Measurements from ENCODE around the gene MARCHF9. TPM values are rescaled to one million over a fixed set of nuclear protein-coding genes. Genes with fewer than 3 reads are reported as not detected.
A peak's percentile ranks its signal among the peaks of the same experiment; 100 is the strongest.

MARCHF9 gene
- total RNA-seq, 3 donors from 2014 or later (not counting 1 experiment from before 2014, with no cell fraction given) = 25.4 to 28.4 (median 26.0) TPM

- no peak for TF ChIP-seq CTCF (IDR thresholded peaks at IDR 0.05)
- ATAC-seq (no peak), DNase-seq (no peak)
- 96% methylated on average over 5 of the region's 5 CpGs for WGBS (ENCODE audit: insufficient coverage)
- H3K9me3 ChIP-seq (ENCODE audit: control insufficient read depth, insufficient read depth, low read length) = no peaks in the 10 kb centered on the region
- intact Hi-C loops (cut with micrococcal nuclease) = no loop called here
- Mint-ChIP-seq H3K27ac (no peak overlapping the region), H3K36me3 (peaks cover 6% of the 10 kb centered on the region), H3K4me3 (no peak overlapping the region), H3K4me1 (peaks cover 49 to 53% of the 10 kb centered on the region in 2 donors), H3K27me3 (ENCODE audit: low read depth in 2 of 2) (no peaks in the 10 kb centered on the region), H3K9me3 (no peaks in the 10 kb centered on the region)
- peaks cover 22% of the 10 kb centered on the region for H3K36me3 ChIP-seq (ENCODE audit: control insufficient read depth, insufficient read depth, low read length)
- H3K4me1 ChIP-seq (ENCODE audit: control insufficient read depth, insufficient read depth, low read length) = peaks cover 38% of the 10 kb centered on the region
- no peaks in the 10 kb centered on the region for H3K27me3 ChIP-seq (ENCODE audit: control insufficient read depth, insufficient read depth, low read length)
- H3K27ac ChIP-seq (ENCODE audit: low read length) = no peak overlapping the region
- no peak overlapping the region for H3K4me3 ChIP-seq (ENCODE audit: low read length)
Measured at GRCh38 chr12:57749061-57749460, 5.8 kb upstream of the MARCHF9 start.

GRCh38 chr12:57750561-57751431, 4.1 kb upstream of the MARCHF9 start:
- intact Hi-C loops (cut with micrococcal nuclease) = no loop called here
- WGBS (ENCODE audit: insufficient coverage) = 96% methylated on average over 15 of the region's 15 CpGs
- no peak for ATAC-seq
- H3K4me3 ChIP-seq (ENCODE audit: low read length) = no peak overlapping the region
- H3K4me3 Mint-ChIP-seq = peak overlapping the region; percentile 89
- H3K9me3 ChIP-seq (ENCODE audit: control insufficient read depth, insufficient read depth, low read length) = no peaks in the 10 kb centered on the region
- H3K27ac Mint-ChIP-seq = peak overlapping the region; percentile 91 to 92
- H3K4me1 ChIP-seq (ENCODE audit: control insufficient read depth, insufficient read depth, low read length) = peaks cover 32% of the 10 kb centered on the region
- peaks cover 41 to 44% of the 10 kb centered on the region in 2 donors for H3K4me1 Mint-ChIP-seq
- peaks cover 22% of the 10 kb centered on the region for H3K36me3 ChIP-seq (ENCODE audit: control insufficient read depth, insufficient read depth, low read length)
- H3K27me3 Mint-ChIP-seq (ENCODE audit: low read depth in 2 of 2) = no peaks in the 10 kb centered on the region
- TF ChIP-seq CTCF (IDR thresholded peaks at IDR 0.05) = no peak
- H3K9me3 Mint-ChIP-seq = no peaks in the 10 kb centered on the region
- peaks cover 6% of the 10 kb centered on the region for H3K36me3 Mint-ChIP-seq
- no peak for DNase-seq
- no peak overlapping the region for H3K27ac ChIP-seq (ENCODE audit: low read length)
- H3K27me3 ChIP-seq (ENCODE audit: control insufficient read depth, insufficient read depth, low read length) = no peaks in the 10 kb centered on the region

- H3K27me3 ChIP-seq (ENCODE audit: control insufficient read depth, insufficient read depth, low read length) = no peaks in the 10 kb centered on the region
- peak overlapping the region; percentile 89 for H3K4me3 Mint-ChIP-seq
- peaks cover 37% of the 10 kb centered on the region for H3K4me1 ChIP-seq (ENCODE audit: control insufficient read depth, insufficient read depth, low read length)
- ATAC-seq (no peak), DNase-seq (no peak)
- intact Hi-C loops (cut with micrococcal nuclease) = no loop called here
- H3K4me3 ChIP-seq (ENCODE audit: low read length) = peak overlapping the region; percentile 63
- peak overlapping the region; percentile 91 to 92 for H3K27ac Mint-ChIP-seq
- H3K36me3 ChIP-seq (ENCODE audit: control insufficient read depth, insufficient read depth, low read length) = peaks cover 22% of the 10 kb centered on the region
- no peaks in the 10 kb centered on the region for H3K9me3 Mint-ChIP-seq
- peak overlapping the region; percentile 71 for H3K27ac ChIP-seq (ENCODE audit: low read length)
- H3K27me3 Mint-ChIP-seq (ENCODE audit: low read depth in 2 of 2) = no peaks in the 10 kb centered on the region
- WGBS (ENCODE audit: insufficient coverage) = 21% methylated on average over 8 of the region's 8 CpGs
- H3K36me3 Mint-ChIP-seq = peaks cover 6% of the 10 kb centered on the region
- no peaks in the 10 kb centered on the region for H3K9me3 ChIP-seq (ENCODE audit: control insufficient read depth, insufficient read depth, low read length)
- no peak for TF ChIP-seq CTCF (IDR thresholded peaks at IDR 0.05)
- peaks cover 40 to 44% of the 10 kb centered on the region in 2 donors for H3K4me1 Mint-ChIP-seq
Measured at GRCh38 chr12:57751432-57751787, 3.5 kb upstream of the MARCHF9 start.
